ENCODE data around the gene ADAM17.
"Not testable (repeated sequence)": the region's sequence is repeated elsewhere in the genome, so short reads cannot be mapped to it uniquely, and the experiment has no call there.

Gene ADAM17

DNA sequence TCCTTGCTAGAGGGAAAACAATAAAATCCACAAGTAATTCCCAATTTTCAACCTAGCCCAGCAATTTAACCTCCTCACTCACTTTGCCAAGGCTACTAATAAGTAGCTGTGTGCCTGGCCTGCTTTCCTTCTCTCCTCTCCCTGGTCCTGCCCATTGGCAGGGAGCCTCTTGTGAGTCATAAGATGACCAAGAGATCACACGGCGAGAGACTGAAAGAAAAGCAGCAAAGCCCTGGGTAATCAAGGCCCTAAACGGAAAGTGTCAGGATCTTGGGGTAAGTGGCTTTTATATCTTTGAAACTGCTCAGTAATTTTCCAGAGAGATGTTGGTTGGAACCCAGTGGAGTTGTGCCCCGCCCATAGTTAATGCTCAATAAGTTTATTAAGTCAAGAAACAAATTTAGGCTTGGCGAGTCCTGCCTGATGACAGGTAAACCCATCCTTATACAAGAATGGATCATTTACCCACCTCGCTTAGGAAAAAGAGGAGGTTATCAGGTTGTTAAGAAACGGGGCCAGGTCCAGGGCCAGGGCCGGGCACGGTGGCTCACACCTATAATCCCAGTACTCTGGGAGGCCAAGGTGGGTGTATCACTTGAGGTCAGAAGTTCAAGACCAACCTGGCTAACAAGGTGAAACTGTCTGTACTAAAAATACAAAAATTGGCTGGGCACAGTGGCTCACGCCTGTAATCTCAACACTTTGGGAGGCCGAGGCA lies 10.0 kb upstream of the ADAM17 start:
- peak; percentile 64 to 69 for DNase-seq (ENCODE audit: low read depth in 2 of 2)

- DNase-seq (ENCODE audit: low read depth in 2 of 2): no peak
Observed at GRCh38 chr2:9560628-9561027, 5.0 kb upstream of the ADAM17 start.

DNA sequence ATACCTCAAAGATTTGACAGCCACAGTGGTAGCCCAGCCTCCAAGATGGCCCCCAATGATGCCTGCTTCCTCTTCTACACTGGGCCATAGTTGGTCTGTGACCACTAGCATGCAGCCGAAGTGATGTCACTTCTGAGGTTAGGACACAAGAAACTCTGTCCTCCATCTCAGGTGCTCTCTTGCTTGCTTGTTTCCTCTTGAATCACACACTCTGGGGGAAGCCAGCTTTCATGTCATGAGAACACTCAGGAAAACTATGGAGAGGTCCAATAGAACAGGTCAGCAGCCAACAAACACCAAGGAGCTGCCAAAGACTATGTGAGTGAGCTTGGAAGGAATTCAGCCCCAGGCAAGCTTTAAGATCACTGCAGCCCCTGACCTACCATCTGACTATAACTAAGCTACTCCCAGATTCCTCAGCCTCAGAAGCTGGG lies 3.3 kb upstream of the ADAM17 start:
- DNase-seq (ENCODE audit: low read depth in 2 of 2): no peak

DNA sequence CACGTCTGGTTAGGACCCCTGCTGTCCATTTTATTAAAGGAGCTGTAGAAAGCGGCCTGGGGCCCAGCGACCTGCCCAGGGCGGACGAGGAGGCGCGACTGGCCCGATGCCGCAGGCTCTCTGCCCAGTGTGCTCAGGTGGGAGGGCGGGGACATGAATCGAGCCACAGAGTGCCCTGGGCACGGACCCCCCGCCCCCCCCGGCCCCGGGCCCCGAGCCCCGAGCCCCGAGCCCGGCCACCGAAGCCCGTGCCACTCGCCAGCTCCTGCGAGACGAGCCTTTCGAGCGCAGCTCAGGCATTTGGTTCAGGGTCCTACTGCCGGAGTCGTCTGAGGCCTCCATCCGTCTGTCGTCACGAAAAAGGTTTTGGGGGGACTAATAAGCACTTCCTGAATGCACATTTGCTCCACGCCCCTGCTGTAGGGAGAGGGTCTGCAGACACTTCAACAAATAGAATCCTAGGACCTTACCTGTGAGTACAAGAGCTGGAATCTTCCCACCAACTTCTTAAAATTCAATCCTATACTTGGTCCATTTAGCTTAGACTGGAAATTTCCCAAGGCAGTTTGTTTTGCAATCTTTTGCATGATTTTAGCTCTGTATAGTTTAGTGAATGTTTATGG lies 602 bp upstream of the ADAM17 start:
- DNase-seq (ENCODE audit: low read depth in 2 of 2): no peak

GRCh38 chr2:9554921-9555296 lies 721 bp downstream of the ADAM17 start:
- DNase-seq (ENCODE audit: low read depth in 2 of 2): peak; percentile 44 to 45

DNA sequence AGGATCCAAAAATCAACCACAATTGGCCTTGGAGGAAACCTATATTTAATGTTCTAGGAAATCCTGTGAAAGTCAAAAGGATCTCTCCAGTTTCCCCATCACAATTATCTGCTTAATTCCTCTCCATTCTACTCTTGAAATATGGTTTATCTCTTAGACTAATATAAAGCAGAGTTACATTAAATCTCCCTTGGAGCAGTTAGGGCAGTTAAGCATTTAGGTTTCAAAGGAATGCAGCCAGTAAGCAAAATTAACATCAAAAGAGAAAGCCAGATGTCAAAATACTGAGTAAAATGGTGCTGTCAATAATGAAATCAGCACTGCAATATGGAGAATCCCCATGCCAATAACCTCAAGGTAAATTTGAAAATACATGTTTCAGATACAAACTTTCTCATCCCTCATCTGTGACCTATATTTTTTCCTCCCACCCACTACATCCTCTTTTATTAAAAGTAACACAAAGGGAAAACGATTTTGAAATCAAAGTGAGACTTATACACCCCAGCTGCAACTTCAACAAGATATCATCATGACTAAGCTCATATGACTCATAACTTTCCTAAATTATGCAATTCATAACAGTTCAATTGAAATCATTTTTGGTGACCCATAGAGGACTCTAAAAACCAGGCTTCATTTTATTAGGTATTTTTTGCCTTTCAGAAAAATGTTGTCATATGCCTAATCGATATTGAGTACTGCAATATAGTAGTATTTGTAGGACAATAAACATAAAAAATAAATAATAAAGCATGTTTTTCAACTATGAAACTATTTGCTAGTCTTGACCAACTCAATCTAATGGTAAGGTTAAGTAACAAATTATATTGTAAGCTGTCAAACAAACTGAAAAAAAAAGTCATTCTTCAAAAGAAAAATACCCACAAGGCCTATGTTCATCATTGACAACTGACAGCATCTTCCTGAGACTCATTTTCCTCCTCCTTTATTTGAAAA lies 3.1 kb downstream of the ADAM17 start:
- DNase-seq (ENCODE audit: low read depth in 2 of 2): peak; percentile 61 to 64

DNA sequence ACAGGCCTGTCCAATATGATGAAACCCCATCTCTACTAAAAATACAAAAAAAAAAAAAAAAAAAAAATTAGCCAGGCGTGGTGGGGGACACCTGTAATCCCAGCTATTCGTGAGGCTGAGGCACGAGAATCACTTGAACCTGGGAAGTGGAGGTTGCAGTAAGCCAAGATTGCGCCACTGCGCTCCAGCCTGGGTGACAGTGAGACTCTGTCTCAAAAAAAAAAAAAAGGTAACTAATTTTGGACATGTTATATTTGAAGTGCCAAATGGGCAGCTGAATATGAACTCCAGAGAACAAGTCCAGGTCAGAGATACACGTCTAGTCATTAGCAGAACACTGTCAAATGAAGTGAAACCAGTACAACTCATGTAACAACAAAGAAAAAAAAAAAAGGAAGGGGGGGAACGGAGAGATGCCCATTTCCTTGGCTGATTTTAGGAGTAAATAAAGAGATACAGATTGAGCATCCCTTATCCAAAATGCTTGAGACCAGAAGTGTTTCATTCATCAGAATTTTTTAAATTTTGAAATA lies 4.7 kb downstream of the ADAM17 start:
- DNase-seq (ENCODE audit: low read depth in 2 of 2): not testable (repeated sequence)

GRCh38 chr2:9549420-9549819 lies 6.2 kb downstream of the ADAM17 start:
- DNase-seq (ENCODE audit: low read depth in 2 of 2): no peak

GRCh38 chr2:9548506-9548905 lies 7.1 kb downstream of the ADAM17 start:
- no peak for DNase-seq (ENCODE audit: low read depth in 2 of 2)

- DNase-seq (ENCODE audit: low read depth in 2 of 2): no peak
Observed at GRCh38 chr2:9547262-9547991, 8.2 kb downstream of the ADAM17 start.

- DNase-seq (ENCODE audit: low read depth in 2 of 2): no peak
Observed at GRCh38 chr2:9545502-9545901, 10.1 kb downstream of the ADAM17 start.

- DNase-seq (ENCODE audit: low read depth in 2 of 2): no peak
Observed at GRCh38 chr2:9543557-9543956, 12.1 kb downstream of the ADAM17 start.

GRCh38 chr2:9539531-9539930 lies 16.1 kb downstream of the ADAM17 start:
- DNase-seq (ENCODE audit: low read depth in 2 of 2): no peak

- peak; percentile 72 to 73 for DNase-seq (ENCODE audit: low read depth in 2 of 2)
Observed at GRCh38 chr2:9538000-9538507, 17.6 kb downstream of the ADAM17 start.

DNA sequence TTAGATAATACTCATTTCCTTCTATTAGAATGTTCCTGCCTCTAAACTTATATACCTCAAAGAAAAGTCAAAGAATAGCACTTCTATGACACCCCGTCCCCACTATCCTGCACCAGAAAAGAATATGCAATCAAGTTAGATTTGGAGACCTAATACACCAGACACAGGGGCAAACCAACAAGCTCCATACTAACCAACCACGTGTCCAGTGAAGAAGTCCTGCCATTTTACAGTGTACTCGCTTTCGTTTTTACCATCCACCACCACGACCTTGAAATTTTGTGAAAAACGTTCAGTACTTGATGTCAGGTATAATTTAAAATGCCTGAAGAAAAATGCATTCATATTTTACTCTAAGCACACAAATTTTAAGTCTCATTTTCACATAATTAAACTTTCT lies 19.1 kb downstream of the ADAM17 start:
- DNase-seq (ENCODE audit: low read depth in 2 of 2): no peak

DNA sequence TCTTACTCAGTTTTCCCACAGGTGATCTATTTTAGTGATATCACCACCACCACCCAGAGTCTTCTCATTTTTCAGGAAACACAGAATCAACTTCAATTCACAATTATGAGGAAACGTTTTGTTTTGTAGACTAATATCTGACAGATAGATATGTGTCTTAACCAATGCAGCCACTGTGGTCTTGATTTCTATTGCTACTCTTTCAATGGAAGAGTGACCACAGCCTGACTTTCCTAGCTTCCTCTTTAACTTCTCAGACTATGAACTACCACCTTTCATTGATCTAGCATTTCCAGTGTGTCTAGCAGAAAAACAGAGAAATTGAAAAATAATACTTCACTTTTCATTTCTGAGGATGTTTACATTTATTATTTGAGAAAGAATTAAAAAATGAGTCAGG lies 20.5 kb downstream of the ADAM17 start:
- no peak for DNase-seq (ENCODE audit: low read depth in 2 of 2)

DNA sequence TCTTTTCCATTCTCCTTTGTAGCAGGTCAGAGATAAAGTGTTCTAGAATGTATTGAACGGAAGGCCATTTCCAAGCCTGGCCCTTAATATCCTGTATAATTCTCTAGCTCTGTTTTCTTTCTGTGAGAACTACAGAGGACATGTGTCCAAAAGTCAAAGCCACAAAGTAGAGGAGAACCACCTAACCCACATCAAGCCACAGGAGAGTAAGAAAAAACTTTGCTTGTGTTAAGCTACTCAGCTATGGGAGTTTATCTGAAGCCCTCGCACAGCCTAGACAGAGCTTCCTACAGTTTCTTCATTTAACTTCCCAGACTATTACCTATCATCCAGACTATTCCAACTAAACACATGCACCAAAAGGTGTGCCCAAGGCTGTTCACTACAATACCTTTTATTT lies 22.0 kb downstream of the ADAM17 start:
- no peak for DNase-seq (ENCODE audit: low read depth in 2 of 2)

DNA sequence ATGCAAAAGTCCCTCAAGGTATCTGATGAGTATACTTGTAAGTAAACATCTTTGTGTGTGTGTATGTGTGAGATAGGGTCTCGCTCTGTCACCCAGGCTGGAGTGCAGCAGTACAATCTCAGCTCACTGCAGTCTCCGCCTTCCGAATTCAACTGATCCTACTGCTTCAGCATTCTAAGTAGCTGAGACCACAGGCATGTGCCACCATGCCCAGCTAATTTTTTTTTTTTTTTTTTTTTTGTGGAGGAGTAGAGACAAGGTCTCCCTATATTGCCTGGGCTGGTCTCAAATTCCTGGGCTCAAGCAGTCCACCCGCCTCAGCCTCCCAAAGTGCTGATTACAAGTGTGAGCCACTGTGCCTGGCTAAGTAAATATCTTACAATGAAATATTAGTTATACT lies 23.2 kb downstream of the ADAM17 start:
- no peak for DNase-seq (ENCODE audit: low read depth in 2 of 2)

DNA sequence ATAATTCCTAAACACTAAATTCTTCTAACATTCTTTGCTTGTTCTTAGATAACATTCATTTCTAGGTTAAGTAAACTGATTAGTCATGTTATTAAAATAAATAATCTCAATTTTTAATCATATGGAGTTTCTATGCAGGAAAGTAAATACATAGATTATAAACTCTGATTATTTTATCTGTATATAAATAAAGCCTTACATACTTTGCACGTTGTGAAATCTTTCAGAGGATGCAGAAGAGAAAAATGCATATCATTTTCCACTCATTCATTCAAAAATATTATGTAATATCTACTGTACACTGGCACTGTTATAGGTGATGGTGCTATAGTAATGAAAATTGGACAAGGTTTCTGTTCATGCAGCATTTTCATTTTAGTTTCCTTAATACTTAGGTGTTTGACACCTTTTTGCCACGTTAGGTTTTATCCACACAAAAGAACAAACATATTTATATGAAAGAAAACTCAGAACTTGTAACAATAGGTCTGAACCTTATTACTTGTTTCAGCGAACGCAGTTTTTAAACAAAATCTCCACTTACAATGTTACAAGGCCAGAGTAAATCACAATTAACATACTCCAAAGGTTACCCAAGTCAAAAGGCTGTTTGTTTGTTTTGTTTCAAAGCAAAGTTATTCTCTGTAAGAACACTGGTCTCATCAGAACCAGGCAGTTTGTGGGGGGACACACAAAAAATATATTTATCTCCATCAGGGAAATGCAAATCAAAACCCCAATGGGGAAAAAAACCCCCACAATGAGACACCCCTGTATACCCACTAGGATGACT lies 27.4 kb downstream of the ADAM17 start:
- no peak for DNase-seq (ENCODE audit: low read depth in 2 of 2)

DNA sequence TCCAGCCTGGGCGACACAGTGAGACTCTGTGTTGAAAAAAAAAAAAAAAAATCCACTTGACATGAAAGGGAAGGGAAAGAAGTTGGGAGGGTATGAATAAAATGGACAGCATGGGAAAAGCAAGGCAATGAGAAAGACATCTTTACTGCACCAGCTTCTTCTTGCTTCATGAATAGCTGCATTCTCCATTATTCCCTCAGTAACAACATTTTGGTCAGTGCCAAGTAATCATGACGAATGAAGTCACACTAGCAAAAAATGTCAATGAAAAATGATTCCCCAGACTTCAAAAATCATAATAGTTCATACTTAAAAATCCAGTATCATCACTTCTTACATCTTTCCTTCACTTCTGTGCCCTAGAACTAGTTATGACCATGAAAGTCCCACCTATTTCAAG lies 30.4 kb downstream of the ADAM17 start:
- DNase-seq (ENCODE audit: low read depth in 2 of 2): no peak

DNA sequence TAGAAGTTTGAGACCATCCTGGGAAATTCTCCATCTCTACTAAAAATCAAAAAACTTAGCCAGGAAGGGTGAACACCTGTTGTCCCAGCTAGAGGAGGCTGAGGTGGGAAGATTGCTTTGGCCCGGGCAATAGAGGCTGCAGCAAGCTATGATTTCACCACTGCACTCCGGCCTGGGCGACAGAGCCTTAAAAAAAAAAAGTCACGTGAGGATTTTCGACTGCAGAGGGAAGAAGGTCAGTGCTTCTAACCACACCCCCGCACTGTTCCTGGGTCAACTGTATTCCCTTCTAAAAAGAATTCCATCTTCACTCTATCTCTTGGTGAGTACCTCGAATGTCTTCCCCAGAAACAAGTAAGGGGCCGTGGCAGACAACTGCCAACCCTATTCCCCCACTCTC lies 31.3 kb downstream of the ADAM17 start:
- no peak for DNase-seq (ENCODE audit: low read depth in 2 of 2)
